Dermis blood vessel endothelial cell (primary cell): ENCODE results near the gene TM7SF2. TPM values are rescaled to one million over a fixed set of nuclear protein-coding genes. Genes with fewer than 3 reads are reported as not detected.

Source experiments
- DNase-seq: peaks from one replicate; pipeline ENCODE4 v3.0.0; 2010
- total RNA-seq: library from RNA; depleted of rRNA; stranded (reverse); fragments of >200 nt; gene quantifications from 2 replicates; pipeline ENCODE4 v1.2.3, GENCODE V29; 2014

TM7SF2 gene
- 25.7 and 31.4 TPM in 2 replicates for total RNA-seq

DNA sequence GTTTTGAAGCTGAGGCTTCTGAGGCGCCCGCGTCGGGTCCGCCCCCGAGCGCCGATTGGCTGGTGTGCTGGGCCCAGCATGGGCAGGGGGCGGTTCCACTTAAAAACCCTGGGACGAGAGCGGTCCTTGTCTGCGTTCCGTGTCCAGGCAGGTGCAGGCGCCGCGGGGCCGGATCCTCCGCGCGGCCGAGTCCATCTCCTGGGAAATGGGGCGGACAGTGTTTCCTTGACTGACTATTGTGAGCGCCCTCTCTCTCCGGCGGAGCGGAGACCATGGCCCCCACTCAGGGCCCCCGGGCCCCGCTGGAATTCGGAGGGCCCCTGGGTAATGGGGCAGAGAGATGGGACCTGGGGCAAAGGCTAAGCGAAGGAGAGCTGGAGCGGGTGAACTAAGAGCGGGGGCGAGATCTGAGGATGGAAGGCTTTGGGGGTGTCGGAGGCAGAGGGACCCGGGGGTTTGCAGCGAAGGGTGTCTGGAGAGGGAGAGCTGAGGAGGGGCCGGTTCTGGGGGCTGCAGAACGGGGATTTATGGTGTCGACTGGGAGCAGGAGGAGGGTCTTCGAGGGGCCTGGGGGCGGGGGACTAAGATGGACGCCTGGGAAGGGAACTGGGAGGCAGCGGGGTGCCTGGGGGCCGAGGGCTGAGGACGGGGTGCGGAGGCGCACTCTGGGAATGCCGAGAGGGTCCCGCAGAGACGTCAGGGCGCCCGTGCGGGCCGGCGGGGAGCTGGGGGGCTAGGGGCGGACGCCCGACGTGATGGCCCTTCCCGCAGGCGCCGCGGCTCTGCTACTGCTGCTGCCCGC lies at the start of gene TM7SF2:
TM7SF2 (plus strand) TSS at position 129 of the 802 bp plus-strand sequence; CDS start at position 273, 144 bp downstream.
- peak; percentile 94 for DNase-seq

DNA sequence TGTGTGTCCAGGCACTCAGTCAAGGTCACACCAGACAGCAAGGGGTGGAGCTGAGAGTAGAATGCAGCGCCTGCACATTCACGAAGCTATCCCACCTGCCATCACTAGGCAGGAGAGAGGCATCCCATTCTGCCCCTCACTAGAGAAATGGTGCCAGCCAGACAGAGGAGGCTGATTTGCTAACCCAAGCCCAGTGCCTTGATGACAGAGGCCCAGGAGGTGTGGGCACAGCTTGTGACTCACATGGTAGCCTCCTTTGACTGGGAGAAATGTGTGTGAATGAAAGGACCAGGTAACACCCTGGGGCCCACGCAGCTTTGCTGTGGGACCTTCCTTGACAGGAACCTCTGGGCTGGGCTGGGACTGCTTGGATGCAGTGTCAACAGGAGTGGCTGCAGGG lies 48.1 kb upstream of the TM7SF2 start:
- no peak for DNase-seq

DNA sequence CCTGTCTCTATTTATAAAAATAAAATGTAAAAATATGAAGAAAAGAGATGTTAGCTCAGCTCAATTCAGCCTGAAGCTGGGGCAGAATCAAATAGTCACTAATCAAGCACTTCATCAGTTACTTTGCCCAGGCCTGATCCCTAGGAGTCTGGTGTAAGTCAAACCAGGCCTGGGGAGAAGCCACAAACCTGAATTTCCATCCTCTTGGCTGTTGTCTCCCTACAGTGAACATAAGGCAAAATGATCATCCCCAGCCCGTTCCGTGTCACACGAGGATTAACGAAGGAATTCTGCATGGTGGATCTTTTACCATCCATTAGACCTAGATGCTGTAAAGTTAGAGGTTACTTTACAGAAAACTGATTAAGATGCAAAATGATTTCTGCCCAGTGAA lies 46.8 kb upstream of the TM7SF2 start:
- DNase-seq = no peak

DNA sequence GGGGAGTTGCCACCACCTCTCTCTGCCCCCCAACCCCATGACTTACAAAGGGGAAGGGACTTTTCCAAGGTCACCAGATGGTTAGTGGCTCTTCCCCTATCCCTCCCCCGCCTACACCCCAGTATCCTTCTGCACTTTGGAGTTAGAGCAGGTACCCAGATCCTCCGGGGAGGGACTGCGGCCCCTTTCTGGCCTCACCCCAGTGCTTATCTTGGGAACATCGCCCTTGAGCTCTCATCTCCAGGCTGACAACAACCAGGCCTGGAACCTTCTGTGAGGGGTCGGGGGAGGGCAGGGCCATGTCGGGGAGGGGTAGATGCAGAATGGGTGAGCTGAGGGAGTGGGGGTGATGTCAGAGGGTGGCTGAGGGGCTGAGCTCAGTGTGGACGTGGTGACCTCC lies 45.8 kb upstream of the TM7SF2 start:
- no peak for DNase-seq

GRCh38 chr11:65066315-65066714 lies 45.4 kb upstream of the TM7SF2 start:
- DNase-seq = no peak

GRCh38 chr11:65066805-65067291 lies 44.8 kb upstream of the TM7SF2 start:
- DNase-seq = no peak

- no peak for DNase-seq
These were observed 44.2 kb upstream of the TM7SF2 start for GRCh38 chr11:65067446-65067845.

DNA sequence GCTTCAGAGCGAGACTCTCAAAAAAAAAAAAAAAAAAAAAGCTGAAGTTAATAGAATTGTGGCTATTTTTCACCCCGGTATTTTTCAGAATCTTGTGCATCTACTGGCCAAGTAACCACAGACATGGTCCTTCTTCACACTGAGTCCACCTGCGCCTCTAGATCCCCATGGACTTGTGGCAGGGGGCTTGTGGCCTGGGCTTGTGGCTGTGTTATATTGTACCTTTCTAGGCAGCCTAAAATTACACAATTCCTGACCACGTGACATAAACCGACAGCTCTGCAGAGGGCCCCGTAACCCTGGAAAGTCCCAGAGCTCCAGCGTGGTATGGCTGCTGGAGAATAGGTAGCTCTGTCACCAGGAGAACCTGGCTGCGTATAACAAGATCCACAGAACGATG lies 42.5 kb upstream of the TM7SF2 start:
- no peak for DNase-seq

DNA sequence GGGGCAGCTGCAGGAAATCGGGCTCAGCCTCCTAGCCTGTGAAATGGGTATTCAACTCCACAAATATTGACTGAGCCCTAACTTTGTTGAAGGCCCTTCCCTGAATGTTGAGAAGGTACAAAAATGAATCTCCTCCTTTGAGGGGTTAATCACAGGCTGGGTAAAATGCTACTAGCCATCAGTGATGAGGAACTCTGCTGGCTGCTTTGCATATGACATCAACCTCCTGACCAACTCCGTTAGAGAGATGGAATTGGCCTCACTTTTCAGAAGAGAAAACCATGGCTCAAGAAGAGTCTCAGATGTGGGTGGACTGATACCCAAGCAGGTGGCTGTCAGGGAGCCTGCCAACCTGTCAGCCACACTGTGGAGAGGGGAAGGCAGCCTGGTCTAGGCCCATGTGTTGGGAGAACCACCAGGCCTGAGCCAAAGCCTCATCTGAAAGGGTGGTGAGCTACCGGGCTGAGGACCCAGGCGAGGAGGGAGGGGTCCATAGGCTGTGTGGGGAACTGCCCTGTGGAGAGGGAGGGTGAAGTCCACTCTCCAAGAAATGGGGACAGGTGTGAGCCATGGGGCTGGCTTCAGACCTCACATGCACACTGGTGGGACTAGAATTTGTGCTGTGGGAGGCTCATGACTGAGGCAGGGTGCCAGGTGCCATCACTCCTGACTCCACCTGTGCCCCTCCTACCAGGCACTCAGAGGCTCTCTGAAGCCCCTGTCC lies 39.6 kb upstream of the TM7SF2 start:
- DNase-seq = no peak

GRCh38 chr11:65072631-65072966 lies 39.1 kb upstream of the TM7SF2 start:
- DNase-seq = no peak

DNA sequence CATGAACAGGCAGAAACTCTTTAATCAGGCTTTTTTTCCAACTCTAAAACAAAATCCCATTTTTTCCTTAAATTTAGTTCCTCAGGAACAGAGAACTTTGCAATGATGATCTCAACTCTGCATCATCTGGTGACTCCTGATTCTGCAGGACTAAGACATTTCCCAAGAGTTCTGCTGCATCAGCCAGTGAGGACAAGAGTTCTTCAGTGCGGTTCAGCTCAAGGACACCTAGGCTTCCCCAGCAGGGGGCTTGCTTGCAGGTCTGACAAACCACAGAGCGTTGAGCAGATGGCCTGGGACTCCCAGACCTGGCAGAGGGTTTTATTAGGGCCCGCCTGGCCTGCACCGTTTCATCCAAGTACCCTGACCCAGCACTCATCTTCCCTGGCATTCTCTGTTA lies 34.2 kb upstream of the TM7SF2 start:
- DNase-seq = no peak

DNA sequence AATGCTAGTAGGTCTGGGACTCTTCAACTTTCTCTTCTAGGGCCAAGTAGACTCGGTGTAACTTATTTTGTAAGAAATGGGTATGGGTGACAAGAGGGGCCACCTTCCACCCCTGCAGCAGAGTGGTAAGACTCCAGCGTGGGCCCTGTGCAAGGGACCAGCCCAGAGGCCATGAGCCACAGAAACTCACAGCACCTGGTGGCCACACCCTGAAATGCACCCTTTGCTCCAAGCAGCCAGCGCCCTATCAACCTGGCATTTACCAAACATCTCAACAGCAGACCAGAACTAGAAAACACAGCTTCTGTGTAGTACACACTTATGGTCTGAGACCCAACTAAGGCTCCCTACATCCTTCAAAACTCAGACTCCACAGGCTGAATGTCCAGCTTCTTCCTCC lies 33.5 kb upstream of the TM7SF2 start:
- peak; percentile 67 for DNase-seq

DNA sequence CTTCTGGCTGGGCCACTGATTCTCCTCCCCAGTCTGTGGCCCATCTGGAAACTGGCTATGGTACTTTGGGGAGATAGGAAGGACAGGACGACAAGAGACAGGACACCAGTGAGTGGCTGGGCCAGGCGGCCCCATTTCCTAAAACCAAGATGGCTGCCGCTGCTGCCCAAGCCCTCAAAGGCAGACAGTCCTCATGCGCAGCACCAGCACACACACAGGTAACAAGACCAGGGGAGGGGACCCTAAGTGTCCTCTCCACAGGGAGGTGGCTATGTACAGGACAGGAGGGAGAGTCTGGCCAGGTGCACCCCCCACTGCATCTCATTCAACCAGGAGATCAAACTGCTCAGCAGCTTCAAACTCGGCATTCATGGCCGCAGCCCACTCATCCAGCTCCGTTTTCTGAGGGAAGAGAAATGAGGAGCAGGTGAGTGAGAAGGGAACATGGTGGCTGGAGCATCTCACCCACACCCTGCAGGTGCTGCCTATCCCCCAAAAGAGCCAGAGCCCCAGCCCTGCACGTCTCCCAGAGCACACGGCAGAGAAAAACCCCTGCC lies 32.8 kb upstream of the TM7SF2 start:
- no peak for DNase-seq

DNA sequence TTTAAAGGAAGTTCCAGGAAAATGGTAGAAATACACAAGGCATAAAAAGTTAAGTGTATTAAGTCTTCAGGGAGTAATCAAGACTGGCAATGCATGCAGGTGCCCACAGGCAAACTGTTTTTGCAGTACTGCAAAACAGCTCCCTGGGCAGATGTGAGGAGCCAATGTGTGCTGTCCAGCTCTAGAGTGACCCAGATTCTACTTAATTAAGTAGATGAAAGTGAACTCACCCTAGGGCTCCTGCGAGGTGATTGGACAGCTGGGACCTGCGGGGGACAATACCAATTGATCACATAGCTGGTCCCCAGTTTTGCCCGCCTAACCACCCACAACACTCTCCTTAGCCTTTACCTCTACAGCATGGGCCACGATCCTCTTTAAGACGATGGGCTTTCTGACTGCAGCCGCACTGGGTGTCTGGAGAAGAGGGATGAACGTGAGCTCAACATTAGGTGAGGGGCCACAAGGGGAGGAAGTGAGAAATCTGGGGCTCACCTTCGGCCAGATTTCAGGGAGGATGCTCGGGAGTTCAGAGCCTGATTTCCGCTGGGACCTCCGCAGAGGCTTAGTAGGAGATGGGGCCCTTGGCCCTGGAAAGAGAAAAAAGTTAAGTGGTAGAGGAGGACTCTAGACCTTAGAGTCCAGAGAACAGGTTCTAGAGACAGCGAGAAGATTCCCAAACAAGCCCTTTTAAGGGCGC lies 28.4 kb upstream of the TM7SF2 start:
- no peak for DNase-seq

DNA sequence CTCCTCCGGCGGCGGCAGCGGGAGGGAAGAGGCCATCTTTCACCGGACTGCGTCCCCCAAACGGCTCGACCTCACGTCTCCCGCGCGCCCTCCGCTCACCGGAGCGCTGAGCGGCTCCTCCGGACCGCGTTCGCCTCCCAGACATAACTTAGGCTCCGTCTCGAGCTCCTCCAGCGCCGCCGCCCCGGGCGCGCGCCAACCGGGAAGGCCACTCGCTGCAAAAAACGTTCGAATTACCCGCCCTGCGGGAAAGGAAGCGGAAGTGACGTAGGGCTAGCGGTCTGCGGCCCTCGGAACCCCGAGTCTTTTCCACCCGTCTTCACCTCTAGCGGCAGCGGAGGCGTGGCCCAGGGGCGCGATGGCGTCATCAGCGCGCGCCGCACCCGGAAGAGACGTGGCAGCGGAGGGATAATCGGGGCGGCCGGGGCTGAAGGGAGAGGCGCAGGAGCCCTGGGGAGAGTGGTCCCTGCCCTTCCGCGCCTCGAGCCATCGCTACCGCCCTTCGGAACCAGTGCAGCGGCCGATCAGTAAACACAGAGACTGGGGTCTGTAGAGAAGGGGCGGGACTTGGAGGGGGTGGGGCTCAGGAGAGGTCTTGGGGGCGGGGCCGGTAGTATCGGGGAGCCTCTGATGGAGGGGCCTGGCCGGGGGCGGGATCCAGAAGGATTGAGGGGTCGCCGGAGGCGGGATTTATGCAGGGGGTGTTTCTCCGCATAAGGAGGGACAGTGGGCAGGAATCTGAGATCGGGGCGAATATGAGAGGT lies 27.7 kb upstream of the TM7SF2 start, which contains the start of the genes CDCA5 and ZFPL1:
CDCA5 (minus strand) TSS at position 207 of the 764 bp plus-strand sequence; CDS start at position 145, 62 bp downstream.
ZFPL1 (plus strand) TSS at position 389 of the 764 bp plus-strand sequence. CDS start 477 bp downstream, outside the sequence.
- peak; percentile 98 for DNase-seq

GRCh38 chr11:65084598-65085375 lies 26.9 kb upstream of the TM7SF2 start:
- no peak for DNase-seq

DNA sequence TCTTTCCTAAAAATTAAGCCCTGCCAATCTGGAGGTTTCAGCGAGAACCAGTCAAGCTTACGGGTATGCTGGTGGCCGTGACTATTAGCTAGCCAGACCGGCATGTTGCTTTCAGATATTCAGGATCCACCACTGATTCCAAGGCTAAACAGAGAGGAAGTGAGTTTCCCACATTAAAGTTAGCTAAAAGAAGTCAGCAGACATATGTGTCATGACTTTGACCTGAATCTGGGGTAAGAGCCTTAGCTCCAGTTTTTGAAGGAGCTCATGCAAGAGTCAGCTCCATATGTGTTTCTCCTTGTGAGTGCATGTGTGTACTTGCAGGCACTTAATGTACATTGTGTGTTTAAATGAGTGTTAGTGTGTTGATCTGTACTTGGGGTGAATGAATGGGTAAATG lies 26.2 kb upstream of the TM7SF2 start:
- no peak for DNase-seq

DNA sequence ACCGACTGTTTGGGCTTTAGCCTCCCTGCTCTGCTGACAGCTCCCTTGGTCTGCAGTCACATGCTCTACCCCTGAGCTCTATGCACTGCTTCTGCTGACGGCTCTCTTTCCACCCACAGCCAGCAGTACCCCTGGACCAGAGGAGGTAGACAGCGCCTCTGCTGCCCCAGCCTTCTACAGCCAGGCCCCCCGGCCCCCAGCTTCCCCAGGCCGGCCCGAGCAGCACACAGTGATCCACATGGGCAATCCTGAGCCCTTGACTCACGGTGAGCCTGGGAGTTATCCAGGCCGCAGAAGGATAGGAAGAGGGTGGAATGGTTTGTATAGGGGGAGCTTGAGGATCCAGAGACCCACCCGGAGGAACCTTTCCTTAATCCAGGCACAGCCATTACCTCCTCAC lies 24.9 kb upstream of the TM7SF2 start:
- no peak for DNase-seq

DNA sequence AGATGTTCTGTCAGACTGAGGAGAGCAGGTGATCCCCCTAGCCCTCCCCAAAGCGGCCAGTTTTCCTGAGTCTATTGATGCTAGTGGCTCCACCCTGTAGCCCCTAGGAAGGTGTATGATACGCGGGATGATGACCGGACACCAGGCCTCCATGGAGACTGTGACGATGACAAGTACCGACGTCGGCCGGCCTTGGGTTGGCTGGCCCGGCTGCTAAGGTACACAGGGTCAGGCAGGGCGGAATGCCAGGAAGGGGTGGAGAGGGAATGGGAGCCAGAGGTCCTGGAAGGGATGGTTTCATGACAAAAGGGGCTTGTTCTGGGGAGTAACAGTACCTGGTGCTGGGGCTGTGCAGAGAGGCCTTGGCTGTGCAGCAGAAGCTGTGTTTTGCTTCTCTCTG lies 24.5 kb upstream of the TM7SF2 start:
- DNase-seq = no peak

DNA sequence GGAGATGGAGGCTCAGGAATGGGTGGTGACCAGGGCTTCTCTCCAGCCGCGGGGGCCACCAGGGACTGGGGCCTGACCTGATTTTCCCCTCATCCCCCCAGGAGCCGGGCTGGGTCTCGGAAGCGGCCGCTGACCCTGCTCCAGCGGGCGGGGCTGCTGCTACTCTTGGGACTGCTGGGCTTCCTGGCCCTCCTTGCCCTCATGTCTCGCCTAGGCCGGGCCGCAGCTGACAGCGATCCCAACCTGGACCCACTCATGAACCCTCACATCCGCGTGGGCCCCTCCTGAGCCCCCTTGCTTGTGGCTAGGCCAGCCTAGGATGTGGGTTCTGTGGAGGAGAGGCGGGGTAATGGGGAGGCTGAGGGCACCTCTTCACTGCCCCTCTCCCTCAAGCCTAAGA lies 23.8 kb upstream of the TM7SF2 start:
- no peak for DNase-seq

GRCh38 chr11:65089621-65090020 lies 22.1 kb upstream of the TM7SF2 start:
- no peak for DNase-seq
